ENCODE data around the gene TNFSF13B. TPM values are rescaled to one million over a fixed set of nuclear protein-coding genes. Genes with fewer than 3 reads are reported as not detected.

TNFSF13B gene
- total and polyA plus RNA-seq, 2 donors (not counting 3 experiments of a cell fraction or from before 2014, with no cell fraction given): 0.18 to 1.2 TPM

GRCh38 chr13:108323031-108323430, 53.5 kb downstream of the TNFSF13B start:
- Histone ChIP-seq H3K27ac (ENCODE audit: insufficient read depth, low read depth, low read length) (no peak overlapping the region), H3K4me2 (ENCODE audit: insufficient read depth, low read length) (no peak overlapping the region), H3K36me3 (ENCODE audit: control insufficient read depth in 2 of 2, extremely low read depth in 1 of 2, insufficient read depth in 2 of 2, low read length in 2 of 2) (no peaks in the 10 kb centered on the region), H3K27me3 (ENCODE audit: control insufficient read depth in 2 of 2, insufficient read depth in 2 of 2, low read length in 2 of 2) (peaks cover 0 to 3% of the 10 kb centered on the region in 2 experiments), H3K9me3 (replicated peaks; ENCODE audit: control insufficient read depth, insufficient read depth, low read length) (no peaks in the 10 kb centered on the region), H3K9me1 (replicated peaks; ENCODE audit: control insufficient read depth, extremely low read depth, insufficient read depth, low read length) (no peaks in the 10 kb centered on the region), H2AFZ (ENCODE audit: low read depth, low read length) (no peak overlapping the region), H3K9ac (replicated peaks; ENCODE audit: extremely low read depth, insufficient read depth, low read length) (no peak overlapping the region), H3K79me2 (ENCODE audit: control insufficient read depth, insufficient read depth, low read length) (no peaks in the 10 kb centered on the region), H3K4me1 (ENCODE audit: control insufficient read depth, extremely low read depth, insufficient read depth, low read length) (no peaks in the 10 kb centered on the region), H3K4me3 (replicated peaks in 1 of 3; ENCODE audit: insufficient read depth in 1 of 3, low read depth in 1 of 3, low read length in 3 of 3) (no peak overlapping the region), H4K20me1 (replicated peaks; ENCODE audit: control insufficient read depth, extremely low read depth, insufficient read depth, low read length) (no peaks in the 10 kb centered on the region)
- ChIA-PET POLR2A (no interaction called here), CTCF (interaction anchor here (1.0 to 3.0 kb wide), 2 partner anchors 572 to 574 kb away, joined by 8 to 32 read pairs; no protein-coding TSS in a partner anchor)
- no peak for TF ChIP-seq CTCF (IDR thresholded peaks at IDR 0.05; ENCODE audit: extremely low read depth in 1 of 2, insufficient read depth in 1 of 2, low read depth in 1 of 2, low read length in 2 of 2)
- TF ChIP-seq MYC (IDR thresholded peaks at IDR 0.05; ENCODE audit: low read depth, low read length): no peak
- no peak for TF ChIP-seq EZH2 (IDR thresholded peaks at IDR 0.05; ENCODE audit: borderline replicate concordance, low read depth, low read length, severe bottlenecking)
- no peak for TF ChIP-seq JUN (IDR thresholded peaks at IDR 0.05; ENCODE audit: borderline replicate concordance, insufficient read depth, insufficient read length, low read depth)
- TF ChIP-seq FOS (IDR thresholded peaks at IDR 0.05; ENCODE audit: borderline replicate concordance, insufficient read depth, low read length): no peak
- TF ChIP-seq MAX (IDR thresholded peaks at IDR 0.05; ENCODE audit: insufficient read depth, insufficient read length): no peak
- TF ChIP-seq GATA2 (IDR thresholded peaks at IDR 0.05; ENCODE audit: insufficient read depth, insufficient read length, low read depth, low read length): no peak
- TF ChIP-seq POLR2A (IDR thresholded peaks at IDR 0.05; ENCODE audit: low read depth, low read length): no peak
- TF ChIP-seq POLR2AphosphoS5 (IDR thresholded peaks at IDR 0.05; ENCODE audit: insufficient read depth, low read depth, low read length): no peak
- intact Hi-C loops (cut with micrococcal nuclease): loop anchor here (2.0 to 10.0 kb wide), 3 partner anchors 96 to 1786 kb away; no protein-coding TSS in a partner anchor
- dilution Hi-C loops (cut with MboI; ENCODE audit: extremely low pct_ligation_motif_present, low sequenced_read_pairs): no loop called here
- no peak for FAIRE-seq
- BruUV-seq (replicated peaks): no TSS peak
- DNase-seq (ENCODE audit: low read depth, low spot score): no peak
